WTC11 (cell line): Measurements from ENCODE around the gene IFNA1. TPM values are rescaled to one million over a fixed set of nuclear protein-coding genes. Genes with fewer than 3 reads are reported as not detected.

ENCODE experiments used
- ATAC-seq: fragments of 200-7000 bp; cut with Tn5 transposase; 2 replicates; pipeline ENCODE4 v1.10.0; 2021; ENCODE audit warnings: mild to moderate bottlenecking, moderate library complexity
- Bru-seq: library from RNA; stranded (reverse); fragments of 400-500 nt; gene quantifications from one replicate; lab custom pipeline; 2021; lab: Mats Ljungman, UMichigan
- CTCF ChIA-PET: fragments of 300-600 bp; sonication (Branson Sonifier 250); formaldehyde crosslinking; loops from one replicate; lab custom pipeline; 2021; ENCODE audit warnings: antibody characterized with exemption; lab: Charles Lee
- POLR2A ChIA-PET: fragments of 350-600 bp; sonication (Branson Sonifier 250); formaldehyde crosslinking; loops from one replicate; lab custom pipeline; 2021; ENCODE audit warnings: antibody characterized with exemption; lab: Charles Lee
- DNase-seq: peaks from one replicate; pipeline ENCODE4 v3.0.0; 2021; ENCODE audit warnings: low spot score
- H3K27ac Mint-ChIP-seq: 2 replicates; pipeline ENCODE4 v1.8.0; 2021; ENCODE audit warnings: mixed read lengths
- H3K27me3 Mint-ChIP-seq: 2 replicates; pipeline ENCODE4 v1.8.0; 2021; ENCODE audit warnings: low read depth, mild to moderate bottlenecking, moderate library complexity, mixed read lengths
- H3K36me3 Mint-ChIP-seq: 2 replicates; pipeline ENCODE4 v1.8.0; 2021; ENCODE audit warnings: mixed read lengths
- H3K4me1 Mint-ChIP-seq: 2 replicates; pipeline ENCODE4 v1.8.0; 2022; ENCODE audit warnings: mixed read lengths
- H3K4me3 Mint-ChIP-seq: 2 replicates; pipeline ENCODE4 v1.8.0; 2021; ENCODE audit warnings: mild to moderate bottlenecking, moderate library complexity, mixed read lengths
- H3K9me3 Mint-ChIP-seq: 2 replicates; pipeline ENCODE4 v1.8.0; 2021; ENCODE audit warnings: mixed read lengths
- EMX1 ChIP-seq: fragments of 250-450 bp; sonication (Bioruptor Pico); IDR thresholded peaks from 2 replicates; pipeline ENCODE4 v1.8.0; 2021; ENCODE audit warnings: mild to moderate bottlenecking
- HMGA2 ChIP-seq: fragments of 250-450 bp; sonication (Bioruptor Pico); IDR thresholded peaks from 2 replicates; pipeline ENCODE4 v1.4.0; 2021; ENCODE audit warnings: mild to moderate bottlenecking, moderate library complexity
- NFYB ChIP-seq: sonication (generic); formaldehyde crosslinking; conservative IDR thresholded peaks from 2 replicates; pipeline ENCODE4 v1.8.0; 2022; ENCODE audit warnings: low read depth, missing genetic modification reagents
- NR1H2 ChIP-seq: sonication (generic); formaldehyde crosslinking; IDR thresholded peaks from 2 replicates; pipeline ENCODE4 v1.9.0; 2021; ENCODE audit warnings: mild to moderate bottlenecking, moderate library complexity, missing genetic modification reagents
- NR3C1 ChIP-seq: sonication (generic); formaldehyde crosslinking; conservative IDR thresholded peaks from 2 replicates; pipeline ENCODE4 v1.8.1; 2023; ENCODE audit warnings: low read depth, mild to moderate bottlenecking, missing genetic modification reagents
- RORB ChIP-seq: fragments of 250-450 bp; sonication (Bioruptor Pico); IDR thresholded peaks from 2 replicates; pipeline ENCODE4 v1.9.0; 2021; ENCODE audit warnings: mild to moderate bottlenecking
- SMAD4 ChIP-seq: sonication (generic); formaldehyde crosslinking; IDR thresholded peaks from 2 replicates; pipeline ENCODE4 v1.8.0; 2022; ENCODE audit warnings: mild to moderate bottlenecking, missing genetic modification reagents
- SP1 ChIP-seq: sonication (generic); formaldehyde crosslinking; conservative IDR thresholded peaks from 2 replicates; pipeline ENCODE4 v1.8.1; 2022; ENCODE audit warnings: missing genetic modification reagents
- TP53 ChIP-seq: sonication (generic); formaldehyde crosslinking; IDR thresholded peaks from 2 replicates; pipeline ENCODE4 v1.8.1; 2023; ENCODE audit warnings: mild to moderate bottlenecking, missing genetic modification reagents
- ZNF138 ChIP-seq: sonication (generic); formaldehyde crosslinking; conservative IDR thresholded peaks from 2 replicates; pipeline ENCODE4 v1.8.1; 2022; ENCODE audit warnings: mild to moderate bottlenecking, moderate library complexity, missing genetic modification reagents
- ZNF396 ChIP-seq: fragments of 250-450 bp; sonication (Bioruptor Pico); IDR thresholded peaks from 2 replicates; pipeline ENCODE4 v1.8.0; 2021; ENCODE audit warnings: mild to moderate bottlenecking, moderate library complexity, borderline replicate concordance
- ZNF416 ChIP-seq: fragments of 250-450 bp; sonication (Bioruptor Pico); IDR thresholded peaks from 2 replicates; pipeline ENCODE4 v1.9.0; 2021; ENCODE audit warnings: mild to moderate bottlenecking, inconsistent platforms
- long read RNA-seq, 3 experiments: library from RNA in 1 of 3; library from capped mRNA in 1 of 3; library from polyadenylated mRNA in 1 of 3; unstranded in 2 of 3; stranded (forward) in 1 of 3; transcript quantifications; one replicate each; pipeline ENCODE4 v2.0.0, GENCODE V29; 2021
- total RNA-seq: library from RNA; stranded (reverse); gene quantifications from 3 replicates; pipeline ENCODE4 v1.2.3, GENCODE V29; 2021
- TF ChIP-seq, protein P1 (sequence below): fragments of 250-450 bp; sonication (Bioruptor Pico); IDR thresholded peaks from 2 replicates; pipeline ENCODE4 v1.9.0; 2021; ENCODE audit warnings: moderate library complexity, mild to moderate bottlenecking, inconsistent platforms, borderline replicate concordance
- TF ChIP-seq, protein P2 (sequence below): fragments of 250-450 bp; sonication (Bioruptor Pico); IDR thresholded peaks from 2 replicates; pipeline ENCODE4 v1.9.0; 2021; ENCODE audit warnings: mild to moderate bottlenecking, borderline replicate concordance
- TF ChIP-seq, protein P3 (sequence below): fragments of 250-450 bp; sonication (Bioruptor Pico); IDR thresholded peaks from 2 replicates; pipeline ENCODE4 v2.1.2; 2022; ENCODE audit warnings: mild to moderate bottlenecking, moderate library complexity
- TF ChIP-seq, protein P4 (sequence below): fragments of 250-450 bp; sonication (Bioruptor Pico); conservative IDR thresholded peaks from 2 replicates; pipeline ENCODE4 v1.9.0; 2021; ENCODE audit warnings: mild to moderate bottlenecking
- TF ChIP-seq, protein P5 (sequence below): sonication (generic); formaldehyde crosslinking; IDR thresholded peaks from 2 replicates; pipeline ENCODE4 v1.8.1; 2022; ENCODE audit warnings: low read depth, missing genetic modification reagents, borderline replicate concordance
- TF ChIP-seq, protein P6 (sequence below): sonication (generic); formaldehyde crosslinking; IDR thresholded peaks from 2 replicates; pipeline ENCODE4 v1.8.1; 2022; ENCODE audit warnings: mild to moderate bottlenecking, moderate library complexity, missing genetic modification reagents
- TF ChIP-seq, protein P7 (sequence below): sonication (generic); formaldehyde crosslinking; IDR thresholded peaks from 2 replicates; pipeline ENCODE4 v1.8.0; 2023; ENCODE audit warnings: mild to moderate bottlenecking, missing genetic modification reagents

Gene IFNA1
- total RNA-seq (not detected in 3 replicates), Bru-seq, nascent RNA (not detected)
- long read RNA-seq, experiment 1 = 0 reads
- long read RNA-seq, experiment 2 = 0 reads
- long read RNA-seq, experiment 3 = 0 reads

DNA sequence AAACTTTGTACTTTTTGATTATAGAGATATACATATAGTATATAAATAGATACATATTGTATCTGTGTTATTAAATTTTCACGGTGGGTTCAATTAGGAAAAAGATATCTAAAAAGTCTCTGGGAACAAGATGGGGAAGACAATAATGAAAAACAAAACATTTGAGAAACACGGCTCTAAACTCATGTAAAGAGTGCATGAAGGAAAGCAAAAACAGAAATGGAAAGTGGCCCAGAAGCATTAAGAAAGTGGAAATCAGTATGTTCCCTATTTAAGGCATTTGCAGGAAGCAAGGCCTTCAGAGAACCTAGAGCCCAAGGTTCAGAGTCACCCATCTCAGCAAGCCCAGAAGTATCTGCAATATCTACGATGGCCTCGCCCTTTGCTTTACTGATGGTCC, at the start of gene IFNA1:
IFNA1 (plus strand) TSS at position 301 of the 400 bp plus-strand sequence; CDS start at position 370, 69 bp downstream.
- ChIA-PET POLR2A (no interaction called here), CTCF (no interaction called here)
- TF ChIP-seq ZNF416 (CRISPR knock-in tag) (no peak), HMGA2 (no peak), NR1H2 (CRISPR knock-in tag) (no peak), ZNF138 (CRISPR knock-in tag) (no peak), ZNF396 (CRISPR knock-in tag) (no peak), RORB (CRISPR knock-in tag) (no peak), EMX1 (no peak), NFYB (no peak), NR3C1 (CRISPR knock-in tag) (no peak), SP1 (CRISPR knock-in tag) (no peak), TP53 (CRISPR knock-in tag) (no peak), SMAD4 (no peak)
- TF ChIP-seq, protein P1, sequence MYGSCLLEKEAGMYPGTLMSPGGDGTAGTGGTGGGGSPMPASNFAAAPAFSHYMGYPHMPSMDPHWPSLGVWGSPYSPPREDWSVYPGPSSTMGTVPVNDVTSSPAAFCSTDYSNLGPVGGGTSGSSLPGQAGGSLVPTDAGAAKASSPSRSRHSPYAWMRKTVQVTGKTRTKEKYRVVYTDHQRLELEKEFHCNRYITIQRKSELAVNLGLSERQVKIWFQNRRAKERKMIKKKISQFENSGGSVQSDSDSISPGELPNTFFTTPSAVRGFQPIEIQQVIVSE (CRISPR knock-in tag) = no peak
- TF ChIP-seq, protein P2, sequence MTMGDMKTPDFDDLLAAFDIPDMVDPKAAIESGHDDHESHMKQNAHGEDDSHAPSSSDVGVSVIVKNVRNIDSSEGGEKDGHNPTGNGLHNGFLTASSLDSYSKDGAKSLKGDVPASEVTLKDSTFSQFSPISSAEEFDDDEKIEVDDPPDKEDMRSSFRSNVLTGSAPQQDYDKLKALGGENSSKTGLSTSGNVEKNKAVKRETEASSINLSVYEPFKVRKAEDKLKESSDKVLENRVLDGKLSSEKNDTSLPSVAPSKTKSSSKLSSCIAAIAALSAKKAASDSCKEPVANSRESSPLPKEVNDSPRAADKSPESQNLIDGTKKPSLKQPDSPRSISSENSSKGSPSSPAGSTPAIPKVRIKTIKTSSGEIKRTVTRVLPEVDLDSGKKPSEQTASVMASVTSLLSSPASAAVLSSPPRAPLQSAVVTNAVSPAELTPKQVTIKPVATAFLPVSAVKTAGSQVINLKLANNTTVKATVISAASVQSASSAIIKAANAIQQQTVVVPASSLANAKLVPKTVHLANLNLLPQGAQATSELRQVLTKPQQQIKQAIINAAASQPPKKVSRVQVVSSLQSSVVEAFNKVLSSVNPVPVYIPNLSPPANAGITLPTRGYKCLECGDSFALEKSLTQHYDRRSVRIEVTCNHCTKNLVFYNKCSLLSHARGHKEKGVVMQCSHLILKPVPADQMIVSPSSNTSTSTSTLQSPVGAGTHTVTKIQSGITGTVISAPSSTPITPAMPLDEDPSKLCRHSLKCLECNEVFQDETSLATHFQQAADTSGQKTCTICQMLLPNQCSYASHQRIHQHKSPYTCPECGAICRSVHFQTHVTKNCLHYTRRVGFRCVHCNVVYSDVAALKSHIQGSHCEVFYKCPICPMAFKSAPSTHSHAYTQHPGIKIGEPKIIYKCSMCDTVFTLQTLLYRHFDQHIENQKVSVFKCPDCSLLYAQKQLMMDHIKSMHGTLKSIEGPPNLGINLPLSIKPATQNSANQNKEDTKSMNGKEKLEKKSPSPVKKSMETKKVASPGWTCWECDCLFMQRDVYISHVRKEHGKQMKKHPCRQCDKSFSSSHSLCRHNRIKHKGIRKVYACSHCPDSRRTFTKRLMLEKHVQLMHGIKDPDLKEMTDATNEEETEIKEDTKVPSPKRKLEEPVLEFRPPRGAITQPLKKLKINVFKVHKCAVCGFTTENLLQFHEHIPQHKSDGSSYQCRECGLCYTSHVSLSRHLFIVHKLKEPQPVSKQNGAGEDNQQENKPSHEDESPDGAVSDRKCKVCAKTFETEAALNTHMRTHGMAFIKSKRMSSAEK = no peak
- TF ChIP-seq, protein P3, sequence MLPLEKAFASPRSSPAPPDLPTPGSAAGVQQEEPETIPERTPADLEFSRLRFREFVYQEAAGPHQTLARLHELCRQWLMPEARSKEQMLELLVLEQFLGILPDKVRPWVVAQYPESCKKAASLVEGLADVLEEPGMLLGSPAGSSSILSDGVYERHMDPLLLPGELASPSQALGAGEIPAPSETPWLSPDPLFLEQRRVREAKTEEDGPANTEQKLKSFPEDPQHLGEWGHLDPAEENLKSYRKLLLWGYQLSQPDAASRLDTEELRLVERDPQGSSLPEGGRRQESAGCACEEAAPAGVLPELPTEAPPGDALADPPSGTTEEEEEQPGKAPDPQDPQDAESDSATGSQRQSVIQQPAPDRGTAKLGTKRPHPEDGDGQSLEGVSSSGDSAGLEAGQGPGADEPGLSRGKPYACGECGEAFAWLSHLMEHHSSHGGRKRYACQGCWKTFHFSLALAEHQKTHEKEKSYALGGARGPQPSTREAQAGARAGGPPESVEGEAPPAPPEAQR (CRISPR knock-in tag) = no peak
- TF ChIP-seq, protein P4, sequence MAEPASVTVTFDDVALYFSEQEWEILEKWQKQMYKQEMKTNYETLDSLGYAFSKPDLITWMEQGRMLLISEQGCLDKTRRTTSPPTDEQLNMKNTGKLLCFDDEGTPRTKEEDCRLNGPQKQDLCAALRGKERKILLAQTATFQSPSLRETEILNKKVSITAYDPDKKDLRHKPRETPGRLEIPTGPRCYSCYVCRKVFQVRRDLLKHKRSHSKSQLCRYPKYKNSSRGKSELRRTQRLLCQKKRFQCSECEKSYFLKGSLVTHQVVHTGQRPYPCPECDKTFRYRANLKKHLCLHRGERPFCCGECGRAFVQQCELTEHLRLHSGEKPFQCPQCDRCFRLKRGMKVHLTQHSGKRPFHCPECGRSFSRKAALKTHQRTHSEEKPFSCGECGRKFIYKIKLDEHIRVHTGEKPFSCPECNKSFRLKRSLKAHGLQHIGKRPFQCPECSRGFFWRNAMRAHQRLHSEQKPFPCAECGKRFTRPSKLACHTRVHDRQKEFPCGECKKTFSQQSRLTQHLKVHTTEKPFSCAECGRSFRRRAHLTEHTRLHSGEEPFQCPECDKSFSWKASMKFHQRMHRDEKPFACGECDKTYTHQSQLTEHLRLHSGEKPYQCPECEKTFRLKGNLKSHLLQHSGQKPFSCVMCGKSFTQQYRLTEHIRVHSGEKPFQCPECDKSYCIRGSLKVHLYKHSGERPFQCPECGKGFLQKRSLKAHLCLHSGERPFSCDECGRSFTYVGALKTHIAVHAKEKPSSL (CRISPR knock-in tag) = no peak
- TF ChIP-seq, protein P5, sequence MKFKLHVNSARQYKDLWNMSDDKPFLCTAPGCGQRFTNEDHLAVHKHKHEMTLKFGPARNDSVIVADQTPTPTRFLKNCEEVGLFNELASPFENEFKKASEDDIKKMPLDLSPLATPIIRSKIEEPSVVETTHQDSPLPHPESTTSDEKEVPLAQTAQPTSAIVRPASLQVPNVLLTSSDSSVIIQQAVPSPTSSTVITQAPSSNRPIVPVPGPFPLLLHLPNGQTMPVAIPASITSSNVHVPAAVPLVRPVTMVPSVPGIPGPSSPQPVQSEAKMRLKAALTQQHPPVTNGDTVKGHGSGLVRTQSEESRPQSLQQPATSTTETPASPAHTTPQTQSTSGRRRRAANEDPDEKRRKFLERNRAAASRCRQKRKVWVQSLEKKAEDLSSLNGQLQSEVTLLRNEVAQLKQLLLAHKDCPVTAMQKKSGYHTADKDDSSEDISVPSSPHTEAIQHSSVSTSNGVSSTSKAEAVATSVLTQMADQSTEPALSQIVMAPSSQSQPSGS = no peak
- TF ChIP-seq, protein P6, sequence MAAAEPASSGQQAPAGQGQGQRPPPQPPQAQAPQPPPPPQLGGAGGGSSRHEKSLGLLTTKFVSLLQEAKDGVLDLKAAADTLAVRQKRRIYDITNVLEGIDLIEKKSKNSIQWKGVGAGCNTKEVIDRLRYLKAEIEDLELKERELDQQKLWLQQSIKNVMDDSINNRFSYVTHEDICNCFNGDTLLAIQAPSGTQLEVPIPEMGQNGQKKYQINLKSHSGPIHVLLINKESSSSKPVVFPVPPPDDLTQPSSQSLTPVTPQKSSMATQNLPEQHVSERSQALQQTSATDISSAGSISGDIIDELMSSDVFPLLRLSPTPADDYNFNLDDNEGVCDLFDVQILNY (CRISPR knock-in tag) = no peak
- TF ChIP-seq, protein P7, sequence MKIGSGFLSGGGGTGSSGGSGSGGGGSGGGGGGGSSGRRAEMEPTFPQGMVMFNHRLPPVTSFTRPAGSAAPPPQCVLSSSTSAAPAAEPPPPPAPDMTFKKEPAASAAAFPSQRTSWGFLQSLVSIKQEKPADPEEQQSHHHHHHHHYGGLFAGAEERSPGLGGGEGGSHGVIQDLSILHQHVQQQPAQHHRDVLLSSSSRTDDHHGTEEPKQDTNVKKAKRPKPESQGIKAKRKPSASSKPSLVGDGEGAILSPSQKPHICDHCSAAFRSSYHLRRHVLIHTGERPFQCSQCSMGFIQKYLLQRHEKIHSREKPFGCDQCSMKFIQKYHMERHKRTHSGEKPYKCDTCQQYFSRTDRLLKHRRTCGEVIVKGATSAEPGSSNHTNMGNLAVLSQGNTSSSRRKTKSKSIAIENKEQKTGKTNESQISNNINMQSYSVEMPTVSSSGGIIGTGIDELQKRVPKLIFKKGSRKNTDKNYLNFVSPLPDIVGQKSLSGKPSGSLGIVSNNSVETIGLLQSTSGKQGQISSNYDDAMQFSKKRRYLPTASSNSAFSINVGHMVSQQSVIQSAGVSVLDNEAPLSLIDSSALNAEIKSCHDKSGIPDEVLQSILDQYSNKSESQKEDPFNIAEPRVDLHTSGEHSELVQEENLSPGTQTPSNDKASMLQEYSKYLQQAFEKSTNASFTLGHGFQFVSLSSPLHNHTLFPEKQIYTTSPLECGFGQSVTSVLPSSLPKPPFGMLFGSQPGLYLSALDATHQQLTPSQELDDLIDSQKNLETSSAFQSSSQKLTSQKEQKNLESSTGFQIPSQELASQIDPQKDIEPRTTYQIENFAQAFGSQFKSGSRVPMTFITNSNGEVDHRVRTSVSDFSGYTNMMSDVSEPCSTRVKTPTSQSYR (CRISPR knock-in tag) = no peak
- Mint-ChIP-seq H3K27ac (no peak within 1 kb of the TSS), H3K36me3 (no peaks in the 10 kb centered on the region), H3K27me3 (no peaks in the 10 kb centered on the region), H3K4me3 (no peak within 1 kb of the TSS), H3K4me1 (0 out of 2 replicates have a peak, but pooled peaks cover 2% of the 10 kb centered on the region), H3K9me3 (peaks cover 8% of the 10 kb centered on the region)
- no peak for ATAC-seq
- no peak for DNase-seq
